NOMO-1 treated with dmso at 0.1 percent for 144 hours (cell line): ENCODE data around the gene HDGF.

Source experiments
- DNase-seq: peaks from one replicate; lab custom pipeline; 2025; ENCODE audit not compliant: unreplicated experiment; lab: John Stamatoyannopoulos, UW

HDGF gene

GRCh38 chr1:156746728-156747631 lies 4.5 kb downstream of the HDGF start:
- peak; percentile 16 for DNase-seq

GRCh38 chr1:156746406-156746727 lies 5.1 kb downstream of the HDGF start:
- DNase-seq, result no peak

GRCh38 chr1:156745881-156746280 lies 5.6 kb downstream of the HDGF start:
- no peak for DNase-seq

GRCh38 chr1:156744786-156745419 lies 6.6 kb downstream of the HDGF start:
- DNase-seq, result no peak

GRCh38 chr1:156744344-156744743 lies 7.1 kb downstream of the HDGF start:
- DNase-seq, result no peak

DNA sequence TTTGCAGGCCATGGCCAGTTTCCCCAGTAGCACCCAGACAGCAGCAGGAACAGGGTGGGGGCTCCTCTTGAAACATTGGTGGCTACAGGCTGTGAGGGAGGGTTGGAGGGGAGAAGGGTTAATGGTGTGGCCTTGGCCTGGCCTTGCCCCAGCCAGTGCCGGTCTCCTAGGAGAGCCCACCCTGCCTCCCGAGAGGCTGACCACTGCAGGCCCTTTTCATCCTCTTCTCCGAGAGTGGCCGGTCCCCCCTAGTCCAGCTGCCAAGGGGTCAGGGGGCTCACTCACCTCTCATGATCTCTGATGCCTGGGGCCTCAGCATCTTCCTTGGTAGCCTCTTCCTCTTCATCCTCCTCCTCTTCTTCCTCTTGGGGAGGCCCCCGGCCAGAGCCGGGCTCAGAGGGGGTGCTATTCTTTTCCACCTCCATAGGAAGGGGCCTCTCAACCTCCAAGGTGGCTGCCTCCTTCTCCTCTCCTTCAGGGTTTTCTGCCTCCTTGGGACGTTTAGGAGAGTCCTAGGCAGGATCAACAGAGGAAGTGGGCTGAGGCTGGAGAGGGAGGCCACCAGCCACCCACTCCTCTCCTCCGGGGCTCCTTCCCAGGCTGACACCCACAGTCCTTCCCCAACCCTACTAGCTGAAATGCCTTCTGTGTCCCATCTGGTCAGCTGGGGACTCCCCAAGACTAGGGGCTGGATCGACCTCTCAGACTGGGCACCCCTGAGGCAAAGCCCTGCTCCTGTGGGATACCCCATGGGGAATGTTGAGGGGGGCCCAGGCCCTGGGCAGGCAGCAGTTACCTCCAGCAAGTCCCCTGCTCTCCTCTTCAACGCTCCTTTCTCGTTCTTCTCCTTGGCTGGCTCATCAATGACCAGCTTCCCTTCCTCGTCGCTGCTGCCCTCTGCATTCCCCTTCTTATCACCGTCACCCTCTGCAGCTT lies 7.8 kb downstream of the HDGF start:
- DNase-seq, result no peak

GRCh38 chr1:156742801-156743200 lies 8.7 kb downstream of the HDGF start:
- no peak for DNase-seq

DNA sequence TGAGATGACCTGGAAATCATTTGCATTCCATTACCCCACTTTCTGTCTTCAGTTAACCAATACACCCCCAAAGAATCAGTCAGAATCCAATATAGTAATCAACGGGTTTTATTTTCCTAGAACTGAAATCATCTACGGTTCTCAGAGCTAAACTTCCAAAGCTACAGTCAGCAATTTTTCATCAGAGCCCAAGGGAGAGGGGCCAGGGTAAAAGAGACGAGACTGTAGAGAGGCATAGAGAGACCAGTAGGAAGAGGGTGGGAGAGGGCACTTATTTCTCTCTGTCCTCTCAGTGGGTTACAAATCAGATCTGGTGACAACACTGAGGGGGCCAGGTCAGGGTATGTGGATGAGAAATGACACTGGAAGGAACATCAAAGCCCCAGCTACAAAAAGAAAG lies 9.5 kb downstream of the HDGF start:
- DNase-seq, result no peak

- DNase-seq, result no peak
Observed at GRCh38 chr1:156741481-156741983, 9.9 kb downstream of the HDGF start.

DNA sequence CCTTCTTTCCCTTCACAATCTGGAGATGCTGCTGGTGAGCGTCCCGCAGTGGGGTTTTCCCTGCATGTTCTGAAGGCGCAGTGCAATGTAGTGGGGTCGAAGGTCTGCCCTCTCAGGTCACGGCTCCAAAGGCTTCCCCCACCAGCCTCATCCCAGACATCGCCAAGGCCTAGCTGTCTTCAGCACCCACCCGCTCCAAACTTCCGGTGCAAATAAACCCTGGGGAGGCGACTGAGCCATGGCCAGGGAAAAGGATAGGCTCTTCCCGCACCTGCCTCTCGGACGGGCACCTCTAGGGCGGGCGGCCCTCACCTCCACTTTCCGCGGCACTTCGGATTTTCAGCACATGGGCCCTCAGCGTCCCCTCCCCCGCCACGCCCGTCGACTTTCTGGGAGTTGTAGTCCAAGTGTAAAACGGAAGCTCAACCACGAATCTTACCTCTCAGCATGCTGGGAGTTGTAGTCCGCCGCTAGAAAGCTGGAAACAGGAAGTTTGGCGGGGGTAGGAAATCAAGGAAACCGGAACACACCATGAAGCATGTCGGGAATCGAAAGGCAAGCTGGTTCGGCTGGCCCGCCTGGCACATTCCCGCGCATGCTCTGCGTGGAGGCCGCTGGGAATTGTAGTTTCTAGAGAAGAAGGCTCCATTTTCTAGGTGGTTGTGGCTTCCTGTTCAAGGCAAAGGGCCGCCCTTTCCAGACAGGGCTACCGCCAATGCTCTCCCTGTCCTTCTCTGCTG lies 10.6 kb downstream of the HDGF start, which contains the start of gene MRPL24:
Gene MRPL24 (minus strand): TSS at position 348 of the 740 bp plus-strand sequence. CDS start 2,384 bp downstream, outside the sequence.
- DNase-seq, result peak; percentile 99

GRCh38 chr1:156740237-156740740 lies 11.2 kb downstream of the HDGF start:
- DNase-seq, result no peak

DNA sequence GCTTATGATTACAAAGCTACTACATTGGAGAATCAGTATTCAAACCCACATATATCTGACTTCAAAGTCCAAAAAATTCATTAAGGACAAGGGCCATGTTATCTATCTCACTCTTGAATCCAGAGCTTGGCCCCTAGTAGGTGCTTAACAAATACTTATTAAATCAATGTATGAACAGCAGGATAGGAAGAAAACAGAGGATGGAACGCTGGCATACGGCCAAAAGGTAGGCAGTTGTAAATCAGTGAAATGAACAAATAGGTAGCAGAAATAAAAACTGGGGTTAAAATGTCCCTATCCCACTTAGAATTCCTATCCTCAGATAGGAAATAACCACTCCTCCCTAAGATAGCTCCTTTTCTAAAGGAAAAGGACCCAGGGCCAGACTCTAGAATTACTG lies 12.6 kb downstream of the HDGF start:
- no peak for DNase-seq

DNA sequence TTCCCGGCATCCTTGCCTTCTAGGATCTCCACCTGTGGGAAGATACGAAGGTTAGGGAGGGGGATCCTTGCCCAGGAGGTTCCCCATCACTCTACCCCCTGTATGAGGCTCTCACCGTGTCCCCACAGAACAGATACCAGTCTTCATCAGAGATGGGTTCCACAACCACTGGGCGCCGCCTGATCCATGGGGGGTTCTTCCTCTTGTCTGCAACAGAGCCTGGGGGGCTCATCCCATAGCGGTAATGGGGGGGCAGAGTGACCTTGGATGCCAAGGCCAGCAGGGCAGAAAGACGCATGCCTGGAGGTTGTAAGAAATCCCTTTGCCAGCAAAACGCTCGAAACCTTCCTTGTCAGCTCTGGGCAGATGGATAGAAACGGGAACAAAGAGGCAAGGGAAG lies 13.1 kb downstream of the HDGF start:
- no peak for DNase-seq

DNA sequence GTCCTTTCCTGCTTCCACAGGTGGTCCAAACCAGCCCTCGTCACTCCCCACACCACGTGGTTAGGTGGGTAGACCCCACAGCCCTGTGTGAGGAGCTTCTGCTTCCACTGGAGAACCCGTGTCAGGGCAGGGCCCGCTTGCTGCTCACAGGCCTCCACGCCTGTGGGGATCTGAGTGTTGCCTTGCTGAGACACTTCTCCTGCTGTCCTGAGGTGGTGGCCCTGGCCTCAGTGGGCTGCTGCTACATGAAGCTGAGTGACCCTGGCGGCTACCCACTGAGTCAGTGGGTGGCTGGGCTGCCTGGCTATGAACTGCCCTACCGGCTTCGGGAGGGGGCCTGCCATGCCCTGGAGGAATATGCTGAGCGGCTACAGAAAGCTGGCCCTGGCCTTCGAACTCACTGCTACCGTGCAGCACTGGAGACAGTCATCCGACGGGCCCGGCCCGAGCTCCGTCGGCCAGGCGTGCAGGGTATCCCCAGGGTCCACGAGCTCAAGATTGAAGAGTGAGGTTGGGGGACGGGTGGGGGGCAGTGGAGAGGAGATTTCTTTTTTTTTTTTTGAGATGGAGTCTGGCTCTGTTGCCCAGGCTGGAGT lies 17.4 kb downstream of the HDGF start:
- DNase-seq, result no peak

GRCh38 chr1:156728599-156729462 lies 22.6 kb downstream of the HDGF start, which contains the start of gene ISG20L2:
ISG20L2 (minus strand) TSS chr1:156728766; CDS start chr1:156727652, 1,114 bp downstream.
- peak; percentile 96 for DNase-seq

GRCh38 chr1:156727926-156728598 lies 23.4 kb downstream of the HDGF start, which contains the start of gene METTL25B:
METTL25B (plus strand) TSS chr1:156728469; CDS start chr1:156729105, 636 bp downstream.
- peak; percentile 82 for DNase-seq

- DNase-seq, result no peak
Observed at GRCh38 chr1:156727492-156727891, 24.0 kb downstream of the HDGF start.
